ENCODE data around the gene DHDDS. TPM values are rescaled to one million over a fixed set of nuclear protein-coding genes. Genes with fewer than 3 reads are reported as not detected.
A peak's percentile ranks its signal among the peaks of the same experiment; 100 is the strongest.

The DHDDS gene
- total and polyA plus RNA-seq, 2 of the 13 experiments (the other 11 are each of a cell fraction or from before 2014, with no cell fraction given) = 18.9 to 28.3 TPM

DNA sequence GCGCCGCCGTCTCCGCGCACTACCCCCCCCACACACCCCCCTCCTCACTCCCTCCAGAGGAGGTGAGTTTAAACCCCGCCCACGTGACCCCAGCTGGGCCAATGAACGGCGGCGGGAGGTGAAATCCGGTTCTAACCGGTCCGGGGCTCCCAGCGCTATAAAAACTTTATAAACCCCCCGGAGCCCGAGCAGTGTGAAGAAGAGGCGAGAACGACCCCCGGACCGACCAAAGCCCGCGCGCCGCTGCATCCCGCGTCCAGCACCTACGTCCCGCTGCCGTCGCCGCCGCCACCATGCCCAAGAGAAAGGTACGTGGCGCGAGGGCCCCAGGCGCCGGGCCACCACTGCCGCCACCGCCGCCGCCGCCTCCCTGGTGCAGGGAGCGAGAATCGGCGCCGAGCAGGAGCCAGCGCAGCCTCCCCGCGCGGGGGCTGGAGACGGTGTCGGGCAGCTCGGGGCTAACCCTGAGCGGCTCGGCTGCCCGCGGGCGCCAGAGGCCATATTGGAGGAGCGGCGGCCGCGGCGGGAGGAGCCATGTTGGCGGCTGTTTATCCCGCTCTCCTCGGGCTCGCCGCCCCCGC lies 40.3 kb downstream of the DHDDS start, which contains the start of gene HMGN2 (continued):
- TF ChIP-seq, protein P1, sequence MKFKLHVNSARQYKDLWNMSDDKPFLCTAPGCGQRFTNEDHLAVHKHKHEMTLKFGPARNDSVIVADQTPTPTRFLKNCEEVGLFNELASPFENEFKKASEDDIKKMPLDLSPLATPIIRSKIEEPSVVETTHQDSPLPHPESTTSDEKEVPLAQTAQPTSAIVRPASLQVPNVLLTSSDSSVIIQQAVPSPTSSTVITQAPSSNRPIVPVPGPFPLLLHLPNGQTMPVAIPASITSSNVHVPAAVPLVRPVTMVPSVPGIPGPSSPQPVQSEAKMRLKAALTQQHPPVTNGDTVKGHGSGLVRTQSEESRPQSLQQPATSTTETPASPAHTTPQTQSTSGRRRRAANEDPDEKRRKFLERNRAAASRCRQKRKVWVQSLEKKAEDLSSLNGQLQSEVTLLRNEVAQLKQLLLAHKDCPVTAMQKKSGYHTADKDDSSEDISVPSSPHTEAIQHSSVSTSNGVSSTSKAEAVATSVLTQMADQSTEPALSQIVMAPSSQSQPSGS (CRISPR knock-in tag; IDR thresholded peaks at IDR 0.05) = no peak; the same call in 1 of the 2 replicates
- TF ChIP-seq ZSCAN31 (CRISPR knock-in tag; IDR thresholded peaks at IDR 0.05; ENCODE audit: low read depth) = no peak
- TF ChIP-seq PRDM4 (CRISPR knock-in tag; IDR thresholded peaks at IDR 0.05; ENCODE audit: borderline replicate concordance) = no peak
- no peak for TF ChIP-seq SRSF9 (IDR thresholded peaks at IDR 0.05; ENCODE audit: borderline replicate concordance, insufficient read depth, low read depth, low read length, poor library complexity, severe bottlenecking)
- no peak for TF ChIP-seq KLF6 (CRISPR knock-in tag; IDR thresholded peaks at IDR 0.05)
- TF ChIP-seq NR1H2 (CRISPR knock-in tag; IDR thresholded peaks at IDR 0.05; ENCODE audit: borderline replicate concordance, low read depth) = no peak
- TF ChIP-seq, protein P2, sequence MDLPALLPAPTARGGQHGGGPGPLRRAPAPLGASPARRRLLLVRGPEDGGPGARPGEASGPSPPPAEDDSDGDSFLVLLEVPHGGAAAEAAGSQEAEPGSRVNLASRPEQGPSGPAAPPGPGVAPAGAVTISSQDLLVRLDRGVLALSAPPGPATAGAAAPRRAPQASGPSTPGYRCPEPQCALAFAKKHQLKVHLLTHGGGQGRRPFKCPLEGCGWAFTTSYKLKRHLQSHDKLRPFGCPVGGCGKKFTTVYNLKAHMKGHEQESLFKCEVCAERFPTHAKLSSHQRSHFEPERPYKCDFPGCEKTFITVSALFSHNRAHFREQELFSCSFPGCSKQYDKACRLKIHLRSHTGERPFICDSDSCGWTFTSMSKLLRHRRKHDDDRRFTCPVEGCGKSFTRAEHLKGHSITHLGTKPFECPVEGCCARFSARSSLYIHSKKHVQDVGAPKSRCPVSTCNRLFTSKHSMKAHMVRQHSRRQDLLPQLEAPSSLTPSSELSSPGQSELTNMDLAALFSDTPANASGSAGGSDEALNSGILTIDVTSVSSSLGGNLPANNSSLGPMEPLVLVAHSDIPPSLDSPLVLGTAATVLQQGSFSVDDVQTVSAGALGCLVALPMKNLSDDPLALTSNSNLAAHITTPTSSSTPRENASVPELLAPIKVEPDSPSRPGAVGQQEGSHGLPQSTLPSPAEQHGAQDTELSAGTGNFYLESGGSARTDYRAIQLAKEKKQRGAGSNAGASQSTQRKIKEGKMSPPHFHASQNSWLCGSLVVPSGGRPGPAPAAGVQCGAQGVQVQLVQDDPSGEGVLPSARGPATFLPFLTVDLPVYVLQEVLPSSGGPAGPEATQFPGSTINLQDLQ (CRISPR knock-in tag; IDR thresholded peaks at IDR 0.05) = no peak; the same call in 1 of the 2 replicates
- no peak for TF ChIP-seq TP53 (CRISPR knock-in tag; conservative IDR thresholded peaks at IDR 0.05)
- TF ChIP-seq, protein P3, sequence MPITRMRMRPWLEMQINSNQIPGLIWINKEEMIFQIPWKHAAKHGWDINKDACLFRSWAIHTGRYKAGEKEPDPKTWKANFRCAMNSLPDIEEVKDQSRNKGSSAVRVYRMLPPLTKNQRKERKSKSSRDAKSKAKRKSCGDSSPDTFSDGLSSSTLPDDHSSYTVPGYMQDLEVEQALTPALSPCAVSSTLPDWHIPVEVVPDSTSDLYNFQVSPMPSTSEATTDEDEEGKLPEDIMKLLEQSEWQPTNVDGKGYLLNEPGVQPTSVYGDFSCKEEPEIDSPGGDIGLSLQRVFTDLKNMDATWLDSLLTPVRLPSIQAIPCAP (CRISPR knock-in tag; IDR thresholded peaks at IDR 0.05; ENCODE audit: low read depth) = 0 out of 2 replicates have a peak, but pooled peaks have one; percentile 36
- peak; percentile 56 for TF ChIP-seq POLR2AphosphoS5 (IDR thresholded peaks at IDR 0.05; ENCODE audit: low read depth, low read length)
- TF ChIP-seq, protein P4, sequence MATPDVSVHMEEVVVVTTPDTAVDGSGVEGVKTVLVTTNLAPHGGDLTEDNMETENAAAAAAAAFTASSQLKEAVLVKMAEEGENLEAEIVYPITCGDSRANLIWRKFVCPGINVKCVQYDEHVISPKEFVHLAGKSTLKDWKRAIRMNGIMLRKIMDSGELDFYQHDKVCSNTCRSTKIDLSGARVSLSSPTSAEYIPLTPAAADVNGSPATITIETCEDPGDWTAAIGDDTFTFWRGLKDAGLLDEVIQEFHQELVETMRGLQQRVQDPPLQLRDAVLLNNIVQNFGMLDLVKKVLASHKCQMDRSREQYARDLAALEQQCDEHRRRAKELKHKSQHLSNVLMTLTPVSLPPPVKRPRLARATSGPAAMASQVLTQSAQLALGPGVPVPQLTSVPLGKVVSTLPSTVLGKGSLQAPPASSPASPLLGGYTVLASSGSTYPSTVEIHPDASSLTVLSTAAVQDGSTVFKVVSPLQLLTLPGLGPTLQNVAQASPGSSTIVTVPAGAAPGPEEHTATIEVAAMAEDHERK (CRISPR knock-in tag; IDR thresholded peaks at IDR 0.05; ENCODE audit: low read depth) = no peak
- TF ChIP-seq, protein P5, sequence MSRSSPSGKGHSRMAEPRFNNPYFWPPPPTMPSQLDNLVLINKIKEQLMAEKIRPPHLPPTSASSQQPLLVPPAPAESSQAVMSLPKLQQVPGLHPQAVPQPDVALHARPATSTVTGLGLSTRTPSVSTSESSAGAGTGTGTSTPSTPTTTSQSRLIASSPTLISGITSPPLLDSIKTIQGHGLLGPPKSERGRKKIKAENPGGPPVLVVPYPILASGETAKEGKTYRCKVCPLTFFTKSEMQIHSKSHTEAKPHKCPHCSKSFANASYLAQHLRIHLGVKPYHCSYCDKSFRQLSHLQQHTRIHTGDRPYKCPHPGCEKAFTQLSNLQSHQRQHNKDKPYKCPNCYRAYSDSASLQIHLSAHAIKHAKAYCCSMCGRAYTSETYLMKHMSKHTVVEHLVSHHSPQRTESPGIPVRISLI (CRISPR knock-in tag; IDR thresholded peaks at IDR 0.05; ENCODE audit: borderline replicate concordance) = no peak
- 0 out of 2 replicates have a peak, but pooled peaks have one; percentile 55 for TF ChIP-seq RARG (CRISPR knock-in tag; IDR thresholded peaks at IDR 0.05; ENCODE audit: low read depth)
- no peak for TF ChIP-seq ZNF121 (CRISPR knock-in tag; IDR thresholded peaks at IDR 0.05)
- no peak; the same call in none of the 2 replicates for TF ChIP-seq ZNF547 (CRISPR knock-in tag; IDR thresholded peaks at IDR 0.05)
- TF ChIP-seq GLI4 (CRISPR knock-in tag; IDR thresholded peaks at IDR 0.05; ENCODE audit: borderline replicate concordance) = no peak
- 0 out of 2 replicates have a peak, but pooled peaks have one; percentile 8 for TF ChIP-seq ERF (CRISPR knock-in tag; IDR thresholded peaks at IDR 0.05)
- no peak for TF ChIP-seq ARID2 (CRISPR knock-in tag; IDR thresholded peaks at IDR 0.05; ENCODE audit: borderline replicate concordance)
- TF ChIP-seq CHD2 (IDR thresholded peaks at IDR 0.05; ENCODE audit: low read depth, low read length) = 0 out of 2 replicates have a peak, but pooled peaks have one; percentile 9
